Hepatocyte (in vitro differentiated cells): ENCODE measurements around the gene MRPL52.

Experiments used
- EZH2 ChIP-seq: fragments of 200-600 bp; sonication (generic); IDR thresholded peaks from 2 replicates; pipeline ENCODE4 v1.6.1; 2016; ENCODE audit warnings: antibody characterized with exemption, mild to moderate bottlenecking, borderline replicate concordance
- EZH2phosphoT487 ChIP-seq: fragments of 200-600 bp; sonication (generic); IDR thresholded peaks from one replicate; pipeline ENCODE4 v1.6.1; 2018; ENCODE audit warnings: antibody characterized with exemption, mild to moderate bottlenecking, low read depth, moderate library complexity; ENCODE audit not compliant: unreplicated experiment, severe bottlenecking
- TF ChIP-seq, protein P1 (sequence below): fragments of 200-600 bp; sonication (generic); IDR thresholded peaks from 2 replicates; pipeline ENCODE4 v1.5.1; 2016; ENCODE audit warnings: antibody characterized with exemption, mild to moderate bottlenecking; ENCODE audit not compliant: poor library complexity

DNA sequence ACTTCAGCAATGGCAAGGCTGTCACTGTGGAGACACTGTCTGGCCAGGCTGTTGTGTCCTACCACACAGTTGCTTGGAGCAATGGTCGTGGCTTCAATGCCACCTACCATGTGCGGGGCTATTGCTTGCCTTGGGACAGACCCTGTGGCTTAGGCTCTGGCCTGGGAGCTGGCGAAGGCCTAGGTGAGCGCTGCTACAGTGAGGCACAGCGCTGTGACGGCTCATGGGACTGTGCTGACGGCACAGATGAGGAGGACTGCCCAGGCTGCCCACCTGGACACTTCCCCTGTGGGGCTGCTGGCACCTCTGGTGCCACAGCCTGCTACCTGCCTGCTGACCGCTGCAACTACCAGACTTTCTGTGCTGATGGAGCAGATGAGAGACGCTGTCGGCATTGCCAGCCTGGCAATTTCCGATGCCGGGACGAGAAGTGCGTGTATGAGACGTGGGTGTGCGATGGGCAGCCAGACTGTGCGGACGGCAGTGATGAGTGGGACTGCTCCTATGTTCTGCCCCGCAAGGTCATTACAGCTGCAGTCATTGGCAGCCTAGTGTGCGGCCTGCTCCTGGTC lies 46.1 kb downstream of the MRPL52 start:
- TF ChIP-seq, protein P1, sequence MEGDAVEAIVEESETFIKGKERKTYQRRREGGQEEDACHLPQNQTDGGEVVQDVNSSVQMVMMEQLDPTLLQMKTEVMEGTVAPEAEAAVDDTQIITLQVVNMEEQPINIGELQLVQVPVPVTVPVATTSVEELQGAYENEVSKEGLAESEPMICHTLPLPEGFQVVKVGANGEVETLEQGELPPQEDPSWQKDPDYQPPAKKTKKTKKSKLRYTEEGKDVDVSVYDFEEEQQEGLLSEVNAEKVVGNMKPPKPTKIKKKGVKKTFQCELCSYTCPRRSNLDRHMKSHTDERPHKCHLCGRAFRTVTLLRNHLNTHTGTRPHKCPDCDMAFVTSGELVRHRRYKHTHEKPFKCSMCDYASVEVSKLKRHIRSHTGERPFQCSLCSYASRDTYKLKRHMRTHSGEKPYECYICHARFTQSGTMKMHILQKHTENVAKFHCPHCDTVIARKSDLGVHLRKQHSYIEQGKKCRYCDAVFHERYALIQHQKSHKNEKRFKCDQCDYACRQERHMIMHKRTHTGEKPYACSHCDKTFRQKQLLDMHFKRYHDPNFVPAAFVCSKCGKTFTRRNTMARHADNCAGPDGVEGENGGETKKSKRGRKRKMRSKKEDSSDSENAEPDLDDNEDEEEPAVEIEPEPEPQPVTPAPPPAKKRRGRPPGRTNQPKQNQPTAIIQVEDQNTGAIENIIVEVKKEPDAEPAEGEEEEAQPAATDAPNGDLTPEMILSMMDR: no peak
- TF ChIP-seq EZH2: no peak
- TF ChIP-seq EZH2phosphoT487: no peak
